ENCODE data around the gene SHPK. TPM values are rescaled to one million over a fixed set of nuclear protein-coding genes. Genes with fewer than 3 reads are reported as not detected.

The SHPK gene
- total RNA-seq, 1 donor from 2014 or later, result 7.8 TPM

GRCh38 chr17:3598078-3598477, 38.0 kb downstream of the SHPK start:
- no peak overlapping the region for H3K4me2 ChIP-seq (ENCODE audit: low read length)
- no peaks in the 10 kb centered on the region for H3K9me3 ChIP-seq (ENCODE audit: insufficient read depth, low read depth, low read length)
- DNase-seq (ENCODE audit: low read depth) (no peak), FAIRE-seq (no peak)
- no peak for TF ChIP-seq CTCF (IDR thresholded peaks at IDR 0.05; ENCODE audit: insufficient read depth, low read depth, low read length)
- no peak for TF ChIP-seq EZH2 (IDR thresholded peaks at IDR 0.05; ENCODE audit: insufficient read depth, low read length)
- H4K20me1 ChIP-seq (ENCODE audit: insufficient read depth, low read length), result peaks cover 1% of the 10 kb centered on the region
- no peaks in the 10 kb centered on the region for H3K79me2 ChIP-seq (ENCODE audit: insufficient read depth, low read length)
- H3K9ac ChIP-seq (ENCODE audit: low read length), result no peak overlapping the region
- H3K4me3 ChIP-seq (ENCODE audit: insufficient read depth, low read depth, low read length), result no peak overlapping the region
- no peak overlapping the region for H3K27ac ChIP-seq (ENCODE audit: low read depth, low read length)
- Mint-ChIP-seq H3K27me3 (ENCODE audit: low read depth, unreplicated experiment) (no peaks in the 10 kb centered on the region), H3K4me1 (ENCODE audit: low read depth, unreplicated experiment) (peaks cover 8% of the 10 kb centered on the region), H3K4me3 (ENCODE audit: unreplicated experiment) (no peak overlapping the region), H3K36me3 (ENCODE audit: low read depth, unreplicated experiment) (peaks cover 12% of the 10 kb centered on the region), H3K9me3 (ENCODE audit: unreplicated experiment) (no peaks in the 10 kb centered on the region), H3K27ac (ENCODE audit: unreplicated experiment) (no peak overlapping the region)
- no peaks in the 10 kb centered on the region for H3K36me3 ChIP-seq (ENCODE audit: insufficient read depth, low read length)
- H3K27me3 ChIP-seq (ENCODE audit: insufficient read depth, low read length), result no peaks in the 10 kb centered on the region
- H3K4me1 ChIP-seq (ENCODE audit: insufficient read depth, low read length), result peaks cover 18% of the 10 kb centered on the region
- no peak overlapping the region for H2AFZ ChIP-seq (ENCODE audit: low read depth, low read length)

GRCh38 chr17:3596804-3597464, 39.1 kb downstream of the SHPK start:
- Histone ChIP-seq H3K9ac (ENCODE audit: low read length) (no peak overlapping the region), H3K4me3 (ENCODE audit: insufficient read depth, low read depth, low read length) (no peak overlapping the region), H3K4me2 (ENCODE audit: low read length) (no peak overlapping the region), H3K9me3 (ENCODE audit: insufficient read depth, low read depth, low read length) (no peaks in the 10 kb centered on the region), H2AFZ (ENCODE audit: low read depth, low read length) (no peak overlapping the region), H4K20me1 (ENCODE audit: insufficient read depth, low read length) (no peaks in the 10 kb centered on the region), H3K27me3 (ENCODE audit: insufficient read depth, low read length) (no peaks in the 10 kb centered on the region), H3K36me3 (ENCODE audit: insufficient read depth, low read length) (no peaks in the 10 kb centered on the region), H3K27ac (ENCODE audit: low read depth, low read length) (no peak overlapping the region), H3K4me1 (ENCODE audit: insufficient read depth, low read length) (peaks cover 17% of the 10 kb centered on the region), H3K79me2 (ENCODE audit: insufficient read depth, low read length) (no peaks in the 10 kb centered on the region)
- Mint-ChIP-seq H3K27me3 (ENCODE audit: low read depth, unreplicated experiment) (no peaks in the 10 kb centered on the region), H3K4me1 (ENCODE audit: low read depth, unreplicated experiment) (peaks cover 8% of the 10 kb centered on the region), H3K27ac (ENCODE audit: unreplicated experiment) (no peak overlapping the region), H3K9me3 (ENCODE audit: unreplicated experiment) (no peaks in the 10 kb centered on the region), H3K36me3 (ENCODE audit: low read depth, unreplicated experiment) (peaks cover 7% of the 10 kb centered on the region), H3K4me3 (ENCODE audit: unreplicated experiment) (no peak overlapping the region)
- TF ChIP-seq CTCF (IDR thresholded peaks at IDR 0.05; ENCODE audit: insufficient read depth, low read depth, low read length), result no peak
- TF ChIP-seq EZH2 (IDR thresholded peaks at IDR 0.05; ENCODE audit: insufficient read depth, low read length), result no peak
- DNase-seq (ENCODE audit: low read depth), result no peak
- FAIRE-seq, result no peak

GRCh38 chr17:3594976-3595375, 41.1 kb downstream of the SHPK start:
- H3K36me3 Mint-ChIP-seq (ENCODE audit: low read depth, unreplicated experiment), result peaks cover 11% of the 10 kb centered on the region
- TF ChIP-seq CTCF (IDR thresholded peaks at IDR 0.05; ENCODE audit: insufficient read depth, low read depth, low read length) (no peak), EZH2 (IDR thresholded peaks at IDR 0.05; ENCODE audit: insufficient read depth, low read length) (no peak)
- no peak overlapping the region for H3K4me3 Mint-ChIP-seq (ENCODE audit: unreplicated experiment)
- Histone ChIP-seq H3K9me3 (ENCODE audit: insufficient read depth, low read depth, low read length) (no peaks in the 10 kb centered on the region), H2AFZ (ENCODE audit: low read depth, low read length) (no peak overlapping the region), H3K27ac (ENCODE audit: low read depth, low read length) (peak overlapping the region; percentile 93), H4K20me1 (ENCODE audit: insufficient read depth, low read length) (no peaks in the 10 kb centered on the region), H3K36me3 (ENCODE audit: insufficient read depth, low read length) (no peaks in the 10 kb centered on the region), H3K4me2 (ENCODE audit: low read length) (peak overlapping the region; percentile 78), H3K4me3 (ENCODE audit: insufficient read depth, low read depth, low read length) (no peak overlapping the region), H3K79me2 (ENCODE audit: insufficient read depth, low read length) (no peaks in the 10 kb centered on the region), H3K9ac (ENCODE audit: low read length) (peak overlapping the region; percentile 77), H3K27me3 (ENCODE audit: insufficient read depth, low read length) (no peaks in the 10 kb centered on the region), H3K4me1 (ENCODE audit: insufficient read depth, low read length) (peaks cover 17% of the 10 kb centered on the region)
- DNase-seq (ENCODE audit: low read depth) (peak; percentile 64), FAIRE-seq (no peak)
- H3K27ac Mint-ChIP-seq (ENCODE audit: unreplicated experiment), result peak overlapping the region; percentile 69
- H3K27me3 Mint-ChIP-seq (ENCODE audit: low read depth, unreplicated experiment), result no peaks in the 10 kb centered on the region
- H3K9me3 Mint-ChIP-seq (ENCODE audit: unreplicated experiment), result no peaks in the 10 kb centered on the region
- H3K4me1 Mint-ChIP-seq (ENCODE audit: low read depth, unreplicated experiment), result peaks cover 8% of the 10 kb centered on the region

All from astrocyte (in vitro differentiated cells and primary cell).